Umbilical cord (tissue), 2 donors: ENCODE results near the gene ARHGEF7. TPM values are rescaled to one million over a fixed set of nuclear protein-coding genes. Genes with fewer than 3 reads are reported as not detected.
"Not testable (repeated sequence)": the region's sequence is repeated elsewhere in the genome, so short reads cannot be mapped to it uniquely, and the experiment has no call there.

Source experiments
- DNase-seq: peaks from one replicate; pipeline ENCODE4 v3.0.0-alpha.2; 2015; ENCODE audit warnings: low spot score
- total RNA-seq: library from RNA; depleted of rRNA; stranded (reverse); fragments of >200 nt; gene quantifications from one replicate; pipeline ENCODE4 v1.2.3, GENCODE V29; 2014; ENCODE audit warnings: low replicate concordance; ENCODE audit not compliant: insufficient read depth

ARHGEF7 gene
- total RNA-seq, 1 donor from 2014 or later: 99.2 TPM

- DNase-seq: no peak
These were observed 137.6 kb downstream of the ARHGEF7 start for GRCh38 chr13:111252446-111253364.

- no peak for DNase-seq
These were observed 138.3 kb downstream of the ARHGEF7 start for GRCh38 chr13:111253365-111253872.

- no peak for DNase-seq
These were observed 140.2 kb downstream of the ARHGEF7 start for GRCh38 chr13:111255228-111255790.

GRCh38 chr13:111256458-111256857 lies 141.3 kb downstream of the ARHGEF7 start:
- no peak for DNase-seq

GRCh38 chr13:111256946-111257345 lies 141.8 kb downstream of the ARHGEF7 start:
- DNase-seq: no peak

- DNase-seq: not testable (repeated sequence)
These were observed 142.8 kb downstream of the ARHGEF7 start for GRCh38 chr13:111257899-111258298.

- DNase-seq: no peak
These were observed 143.5 kb downstream of the ARHGEF7 start for GRCh38 chr13:111258637-111259036.

GRCh38 chr13:111259058-111259457 lies 143.9 kb downstream of the ARHGEF7 start:
- no peak for DNase-seq

- no peak for DNase-seq
These were observed 146.2 kb downstream of the ARHGEF7 start for GRCh38 chr13:111261326-111261725.

- DNase-seq: no peak
These were observed 147.2 kb downstream of the ARHGEF7 start for GRCh38 chr13:111262281-111262680.

GRCh38 chr13:111262715-111263114 lies 147.6 kb downstream of the ARHGEF7 start:
- no peak for DNase-seq

GRCh38 chr13:111263566-111263965 lies 148.5 kb downstream of the ARHGEF7 start:
- DNase-seq: no peak

GRCh38 chr13:111265006-111265700 lies 150.0 kb downstream of the ARHGEF7 start:
- no peak for DNase-seq

GRCh38 chr13:111265701-111266035 lies 150.6 kb downstream of the ARHGEF7 start:
- DNase-seq: no peak

- DNase-seq: no peak
These were observed 152.1 kb downstream of the ARHGEF7 start for GRCh38 chr13:111267205-111267604.

- DNase-seq: no peak
These were observed 152.7 kb downstream of the ARHGEF7 start for GRCh38 chr13:111267784-111268183.

GRCh38 chr13:111269508-111269907 lies 154.4 kb downstream of the ARHGEF7 start:
- no peak for DNase-seq

GRCh38 chr13:111270126-111270525 lies 155.0 kb downstream of the ARHGEF7 start:
- no peak for DNase-seq

GRCh38 chr13:111270765-111271698 lies 155.9 kb downstream of the ARHGEF7 start:
- no peak for DNase-seq

GRCh38 chr13:111272117-111272516 lies 157.0 kb downstream of the ARHGEF7 start:
- DNase-seq: no peak

GRCh38 chr13:111275382-111275781 lies 160.3 kb downstream of the ARHGEF7 start:
- DNase-seq: no peak
